DND-41 (cell line): ENCODE measurements around the gene KIAA1549.

Source experiments
- CTCF ChIP-seq: IDR thresholded peaks from 2 replicates; pipeline ENCODE4 v1.5.1; 2012; ENCODE audit warnings: borderline replicate concordance, low read length, moderate library complexity, mild to moderate bottlenecking; ENCODE audit not compliant: poor library complexity, severe bottlenecking; ENCODE audit errors: extremely low read depth
- EZH2 ChIP-seq: IDR thresholded peaks from 3 replicates; pipeline ENCODE4 v1.6.1; 2012; ENCODE audit warnings: borderline replicate concordance, low read depth, mild to moderate bottlenecking, moderate library complexity, low read length, inconsistent platforms; ENCODE audit not compliant: severe bottlenecking

GRCh38 chr7:138784692-138785091, 196.5 kb downstream of the KIAA1549 start:
- TF ChIP-seq CTCF (no peak), EZH2 (no peak)
